GM12878 (cell line): ENCODE results near the gene KDM5B. TPM values are rescaled to one million over a fixed set of nuclear protein-coding genes. Genes with fewer than 3 reads are reported as not detected.

Source experiments
- ATAC-seq: fragments of 200-7000 bp; cut with Tn5 transposase; 3 replicates; pipeline ENCODE4 v1.9.1; 2020; ENCODE audit warnings: mild to moderate bottlenecking, moderate library complexity
- BruUV-seq: library from RNA; stranded (reverse); fragments of 400-500 nt; replicated peaks from 2 replicates; lab custom pipeline; 2021; lab: Mats Ljungman, UMichigan
- CTCF ChIA-PET: fragments of 300-600 bp; sonication (Branson Sonifier 250); formaldehyde crosslinking; extraction: SDS; loops from one replicate; lab custom pipeline; 2021; ENCODE audit warnings: inconsistent platforms; lab: Yijun Ruan, JAX
- POLR2A ChIA-PET: fragments of 350-600 bp; formaldehyde crosslinking; extraction: SDS; loops from one replicate; lab custom pipeline; 2021; ENCODE audit warnings: inconsistent platforms; lab: Charles Lee
- RAD21 ChIA-PET: fragments of 300-600 bp; sonication (Branson Sonifier 250); formaldehyde crosslinking; loops from one replicate; lab custom pipeline; 2023; ENCODE audit warnings: antibody characterized with exemption; ENCODE audit not compliant: unreplicated experiment; lab: Charles Lee
- SMC1A ChIA-PET: fragments of 300-600 bp; sonication (Branson Sonifier 250); formaldehyde crosslinking; loops from one replicate; lab custom pipeline; 2023; ENCODE audit not compliant: unreplicated experiment, uncharacterized antibody; lab: Charles Lee
- DNase-seq: peaks from one replicate; pipeline ENCODE4 v3.0.0-alpha.2; 2011; ENCODE audit warnings: low read depth, low spot score
- FAIRE-seq: peaks from 3 replicates; lab custom pipeline; 2011; peaks lifted over from hg19 to GRCh38; lab: Jason Lieb, UNC
- H2AFZ ChIP-seq: 2 replicates; pipeline ENCODE4 v1.6.0; 2011; ENCODE audit warnings: low read depth, low read length, control low read depth; ENCODE audit not compliant: control insufficient read depth
- H3K27ac ChIP-seq: 2 replicates; pipeline ENCODE4 v1.5.1; 2011; ENCODE audit warnings: control low read depth; ENCODE audit not compliant: control insufficient read depth, insufficient read depth
- H3K27me3 ChIP-seq, 2 experiments: replicated peaks in 1 of 2; 2 replicates each; pipeline versions ENCODE4 v1.6.0 to v1.6.1; 2011; ENCODE audit warnings: low read length in 1 of 2; ENCODE audit not compliant: control insufficient read depth in 2 of 2, insufficient read depth in 2 of 2
- H3K36me3 ChIP-seq, 2 experiments: 2 replicates each; pipeline ENCODE4 v1.5.1; 2011; ENCODE audit warnings: low read length in 1 of 2; ENCODE audit not compliant: control insufficient read depth in 2 of 2, insufficient read depth in 2 of 2
- H3K4me1 ChIP-seq: 2 replicates; pipeline ENCODE4 v1.6.1; 2011; ENCODE audit warnings: mild to moderate bottlenecking, low read length, moderate library complexity, mixed read lengths; ENCODE audit not compliant: control insufficient read depth, insufficient read depth
- H3K4me2 ChIP-seq: 2 replicates; pipeline ENCODE4 v1.6.0; 2011; ENCODE audit warnings: control low read depth; ENCODE audit not compliant: control insufficient read depth, insufficient read depth
- H3K4me3 ChIP-seq: fragments of 200-600 bp; sonication (generic); 2 replicates; pipeline ENCODE4 v1.5.1; 2016
- H3K79me2 ChIP-seq: 2 replicates; pipeline ENCODE4 v1.6.0; 2011; ENCODE audit warnings: low read length; ENCODE audit not compliant: control insufficient read depth, insufficient read depth
- H3K9ac ChIP-seq: 2 replicates; pipeline ENCODE4 v1.8.0; 2011; ENCODE audit warnings: low read length, control low read depth, mixed read lengths; ENCODE audit not compliant: control insufficient read depth, insufficient read depth
- H3K9me3 ChIP-seq: replicated peaks from 3 replicates; pipeline ENCODE4 v1.5.1; 2011; ENCODE audit warnings: mild to moderate bottlenecking, low read length; ENCODE audit not compliant: control insufficient read depth, insufficient read depth
- H4K20me1 ChIP-seq: 2 replicates; pipeline ENCODE4 v1.6.0; 2011; ENCODE audit not compliant: control insufficient read depth, insufficient read depth
- CBFB ChIP-seq: IDR thresholded peaks from 2 replicates; pipeline ENCODE4 v1.6.1; 2016; ENCODE audit warnings: antibody characterized with exemption, low read depth
- CREB1 ChIP-seq: IDR thresholded peaks from 2 replicates; pipeline ENCODE4 v1.6.1; 2012; ENCODE audit warnings: low read depth, mild to moderate bottlenecking, inconsistent platforms
- HDAC6 ChIP-seq: fragments of 200-600 bp; sonication (generic); IDR thresholded peaks from one replicate; pipeline ENCODE4 v1.8.0; 2017; ENCODE audit warnings: antibody characterized with exemption; ENCODE audit not compliant: unreplicated experiment
- IKZF1 ChIP-seq: fragments of 450-650 bp; conservative IDR thresholded peaks from 2 replicates; pipeline ENCODE4 v1.6.1; 2017; ENCODE audit warnings: antibody characterized with exemption, mild to moderate bottlenecking
- RCOR1 ChIP-seq: conservative IDR thresholded peaks from 2 replicates; pipeline ENCODE4 v1.6.1; 2012; ENCODE audit warnings: low read depth, low read length, improper control_type of control experiment
- SMC3 ChIP-seq: IDR thresholded peaks from 2 replicates; pipeline ENCODE4 v1.6.1; 2011; ENCODE audit warnings: low read length, improper control_type of control experiment, borderline replicate concordance
- TARDBP ChIP-seq: IDR thresholded peaks from 2 replicates; pipeline ENCODE4 v1.6.1; 2016; ENCODE audit warnings: borderline replicate concordance
- YY1 ChIP-seq: IDR thresholded peaks from 2 replicates; pipeline ENCODE4 v1.6.1; 2011; ENCODE audit warnings: low read depth, mild to moderate bottlenecking, low read length
- ZNF217 ChIP-seq: fragments of 450-650 bp; IDR thresholded peaks from 2 replicates; pipeline ENCODE4 v1.6.1; 2017; ENCODE audit warnings: antibody characterized with exemption, mild to moderate bottlenecking
- ZNF384 ChIP-seq: IDR thresholded peaks from 2 replicates; pipeline ENCODE4 v1.6.1; 2012; ENCODE audit warnings: low read depth, mild to moderate bottlenecking, low read length, improper control_type of control experiment, borderline replicate concordance
- ZNF622 ChIP-seq: fragments of 450-650 bp; IDR thresholded peaks from 2 replicates; pipeline ENCODE4 v1.6.1; 2017; ENCODE audit warnings: mild to moderate bottlenecking, inconsistent platforms
- ZZZ3 ChIP-seq: IDR thresholded peaks from 2 replicates; pipeline ENCODE4 v1.6.1; 2011; ENCODE audit warnings: low read depth; ENCODE audit not compliant: control insufficient read depth, insufficient read length
- WGBS: methylation state at CpG from one replicate; pipeline ENCODE4 v1.1.6; 2016; ENCODE audit warnings: low lambda C conversion rate; ENCODE audit not compliant: insufficient replicate concordance, insufficient coverage; ENCODE audit errors: missing lambda C conversion rate; 5-methylcytosine and 5-hydroxymethylcytosine counted together
- in situ Hi-C: fragments of 300-500 bp; cut with MboI; formaldehyde crosslinking; loops from 9 replicates; pipeline ENCODE4 v1.14.3; 2018; ENCODE audit warnings: mixed read lengths
- intact Hi-C: fragments of 100-400 bp; cut with micrococcal nuclease; formaldehyde crosslinking; loops from one replicate; pipeline ENCODE4 v1.14.2; 2022; ENCODE audit not compliant: unreplicated experiment
- polyA plus RNA-seq, 11 experiments: library from polyadenylated mRNA; depleted of rRNA in 4 of 11; unstranded in 6 of 11; stranded (reverse) in 5 of 11; fragments of >200 nt; fragmentation: Nextera tagmentation in 4 of 11; fragmentation: Illumina TruSeq in 1 of 11; extraction: Ambion mirVana in 4 of 11; extraction: Trizol in 1 of 11; gene quantifications; 1 replicate in 1 of 11; 2 replicates in 10 of 11; pipeline versions ENCODE4 v1.2.1 to v1.2.3, GENCODE V29; 2011 to 2016; ENCODE audit warnings: inconsistent platforms in 2 of 11, missing spikeins in 2 of 11, low read depth in 1 of 11
- total RNA-seq, 4 experiments: library from RNA; depleted of rRNA in 3 of 4; stranded (reverse); fragments of >200 nt in 3 of 4; fragmentation: Illumina TruSeq in 1 of 4; extraction: Trizol in 1 of 4; gene quantifications; 2 replicates each; pipeline versions ENCODE4 v1.2.1 to v1.2.3, GENCODE V29; 2013 to 2021
- TF ChIP-seq, protein P1 (sequence below): fragments of 450-650 bp; formaldehyde crosslinking; IDR thresholded peaks from 2 replicates; pipeline ENCODE4 v1.5.0; 2022; ENCODE audit warnings: mild to moderate bottlenecking, missing genetic modification characterization
- TF ChIP-seq, protein P2 (sequence below): fragments of 450-650 bp; IDR thresholded peaks from 2 replicates; pipeline ENCODE4 v1.6.1; 2017; ENCODE audit warnings: mild to moderate bottlenecking, moderate library complexity

The KDM5B gene
- total and polyA plus RNA-seq, 10 of the 15 experiments (the other 5 are each of a cell fraction or from before 2014, with no cell fraction given), result 1.7 to 26.6 (median 8.1) TPM

DNA sequence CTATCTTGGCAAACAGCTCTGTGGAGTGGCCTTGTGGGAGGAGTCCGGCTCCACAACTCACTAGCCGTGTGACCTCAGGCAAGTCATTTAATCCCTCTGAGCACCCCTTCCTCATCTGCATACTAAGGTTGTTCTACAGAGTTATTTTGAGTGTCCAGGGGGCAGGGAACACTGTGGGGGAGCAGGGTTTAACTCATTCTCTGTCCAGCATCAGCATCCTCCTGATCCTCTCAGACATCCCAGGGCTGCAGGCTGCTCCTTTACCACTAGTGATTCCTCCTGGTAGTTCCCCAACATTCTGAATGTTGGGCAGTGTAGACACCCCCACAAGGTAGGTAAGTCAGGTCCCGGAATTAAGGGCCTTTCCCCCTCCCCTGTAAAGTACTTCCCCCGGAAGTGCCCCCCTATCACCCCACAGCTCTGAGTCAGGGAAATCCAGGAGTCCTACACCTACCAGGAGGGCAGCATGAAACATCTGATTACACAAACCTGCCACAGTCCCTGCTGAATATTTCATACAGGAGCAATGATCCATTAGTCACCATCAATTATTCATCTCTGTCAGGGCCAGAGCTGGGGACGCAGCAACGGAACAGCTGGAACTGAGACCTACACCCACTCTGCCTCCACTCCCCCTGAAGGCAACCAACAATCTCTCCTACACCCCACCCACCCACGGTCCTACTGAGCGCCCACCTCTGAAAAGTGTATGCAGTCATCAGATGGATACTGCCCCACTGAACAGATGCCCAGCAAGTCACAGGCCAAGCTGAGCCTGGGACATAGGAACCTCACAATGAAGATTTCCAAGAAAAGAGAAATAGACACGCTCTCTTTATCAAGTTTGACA is 118.5 kb downstream of the KDM5B start:
- Histone ChIP-seq H3K36me3 (no peaks in the 10 kb centered on the region), H3K79me2 (no peaks in the 10 kb centered on the region), H3K9ac (no peak overlapping the region), H3K27me3 (peaks cover 0 to 4% of the 10 kb centered on the region in 2 experiments; a peak in 3 of 4 replicates), H3K4me2 (no peak overlapping the region), H3K27ac (no peak overlapping the region), H3K4me1 (no peaks in the 10 kb centered on the region), H2AFZ (no peak overlapping the region), H3K9me3 (no peaks in the 10 kb centered on the region), H3K4me3 (no peak overlapping the region), H4K20me1 (no peaks in the 10 kb centered on the region)
- DNase-seq, result no peak
- no peak for ATAC-seq
- ChIA-PET RAD21 (no interaction called here), POLR2A (no interaction called here), SMC1A (interaction anchor here (0.6 kb wide), 1 partner anchor 1206 kb away, joined by 3 read pairs; no protein-coding TSS in a partner anchor), CTCF (interaction anchor here (0.6 kb wide), 1 partner anchor 407 kb away, joined by 3 read pairs; no protein-coding TSS in a partner anchor)
- in situ Hi-C loops (no loop called here), intact Hi-C loops (no loop called here)
- 24% methylated on average over 9 of the region's 9 CpGs for WGBS
- BruUV-seq, result no TSS peak
- no peak for FAIRE-seq
- TF ChIP-seq SMC3 (no peak), HDAC6 (no peak), ZZZ3 (no peak), IKZF1 (no peak), YY1 (no peak), ZNF217 (no peak), CBFB (no peak), TARDBP (no peak), RCOR1 (no peak), ZNF384 (no peak), ZNF622 (no peak), CREB1 (no peak)
- TF ChIP-seq, protein P1, sequence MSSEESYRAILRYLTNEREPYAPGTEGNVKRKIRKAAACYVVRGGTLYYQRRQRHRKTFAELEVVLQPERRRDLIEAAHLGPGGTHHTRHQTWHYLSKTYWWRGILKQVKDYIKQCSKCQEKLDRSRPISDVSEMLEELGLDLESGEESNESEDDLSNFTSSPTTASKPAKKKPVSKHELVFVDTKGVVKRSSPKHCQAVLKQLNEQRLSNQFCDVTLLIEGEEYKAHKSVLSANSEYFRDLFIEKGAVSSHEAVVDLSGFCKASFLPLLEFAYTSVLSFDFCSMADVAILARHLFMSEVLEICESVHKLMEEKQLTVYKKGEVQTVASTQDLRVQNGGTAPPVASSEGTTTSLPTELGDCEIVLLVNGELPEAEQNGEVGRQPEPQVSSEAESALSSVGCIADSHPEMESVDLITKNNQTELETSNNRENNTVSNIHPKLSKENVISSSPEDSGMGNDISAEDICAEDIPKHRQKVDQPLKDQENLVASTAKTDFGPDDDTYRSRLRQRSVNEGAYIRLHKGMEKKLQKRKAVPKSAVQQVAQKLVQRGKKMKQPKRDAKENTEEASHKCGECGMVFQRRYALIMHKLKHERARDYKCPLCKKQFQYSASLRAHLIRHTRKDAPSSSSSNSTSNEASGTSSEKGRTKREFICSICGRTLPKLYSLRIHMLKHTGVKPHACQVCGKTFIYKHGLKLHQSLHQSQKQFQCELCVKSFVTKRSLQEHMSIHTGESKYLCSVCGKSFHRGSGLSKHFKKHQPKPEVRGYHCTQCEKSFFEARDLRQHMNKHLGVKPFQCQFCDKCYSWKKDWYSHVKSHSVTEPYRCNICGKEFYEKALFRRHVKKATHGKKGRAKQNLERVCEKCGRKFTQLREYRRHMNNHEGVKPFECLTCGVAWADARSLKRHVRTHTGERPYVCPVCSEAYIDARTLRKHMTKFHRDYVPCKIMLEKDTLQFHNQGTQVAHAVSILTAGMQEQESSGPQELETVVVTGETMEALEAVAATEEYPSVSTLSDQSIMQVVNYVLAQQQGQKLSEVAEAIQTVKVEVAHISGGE (CRISPR knock-in tag), result no peak
- TF ChIP-seq, protein P2, sequence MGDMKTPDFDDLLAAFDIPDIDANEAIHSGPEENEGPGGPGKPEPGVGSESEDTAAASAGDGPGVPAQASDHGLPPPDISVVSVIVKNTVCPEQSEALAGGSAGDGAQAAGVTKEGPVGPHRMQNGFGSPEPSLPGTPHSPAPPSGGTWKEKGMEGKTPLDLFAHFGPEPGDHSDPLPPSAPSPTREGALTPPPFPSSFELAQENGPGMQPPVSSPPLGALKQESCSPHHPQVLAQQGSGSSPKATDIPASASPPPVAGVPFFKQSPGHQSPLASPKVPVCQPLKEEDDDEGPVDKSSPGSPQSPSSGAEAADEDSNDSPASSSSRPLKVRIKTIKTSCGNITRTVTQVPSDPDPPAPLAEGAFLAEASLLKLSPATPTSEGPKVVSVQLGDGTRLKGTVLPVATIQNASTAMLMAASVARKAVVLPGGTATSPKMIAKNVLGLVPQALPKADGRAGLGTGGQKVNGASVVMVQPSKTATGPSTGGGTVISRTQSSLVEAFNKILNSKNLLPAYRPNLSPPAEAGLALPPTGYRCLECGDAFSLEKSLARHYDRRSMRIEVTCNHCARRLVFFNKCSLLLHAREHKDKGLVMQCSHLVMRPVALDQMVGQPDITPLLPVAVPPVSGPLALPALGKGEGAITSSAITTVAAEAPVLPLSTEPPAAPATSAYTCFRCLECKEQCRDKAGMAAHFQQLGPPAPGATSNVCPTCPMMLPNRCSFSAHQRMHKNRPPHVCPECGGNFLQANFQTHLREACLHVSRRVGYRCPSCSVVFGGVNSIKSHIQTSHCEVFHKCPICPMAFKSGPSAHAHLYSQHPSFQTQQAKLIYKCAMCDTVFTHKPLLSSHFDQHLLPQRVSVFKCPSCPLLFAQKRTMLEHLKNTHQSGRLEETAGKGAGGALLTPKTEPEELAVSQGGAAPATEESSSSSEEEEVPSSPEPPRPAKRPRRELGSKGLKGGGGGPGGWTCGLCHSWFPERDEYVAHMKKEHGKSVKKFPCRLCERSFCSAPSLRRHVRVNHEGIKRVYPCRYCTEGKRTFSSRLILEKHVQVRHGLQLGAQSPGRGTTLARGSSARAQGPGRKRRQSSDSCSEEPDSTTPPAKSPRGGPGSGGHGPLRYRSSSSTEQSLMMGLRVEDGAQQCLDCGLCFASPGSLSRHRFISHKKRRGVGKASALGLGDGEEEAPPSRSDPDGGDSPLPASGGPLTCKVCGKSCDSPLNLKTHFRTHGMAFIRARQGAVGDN, result no peak
